ENCODE data around the gene IDNK. TPM values are rescaled to one million over a fixed set of nuclear protein-coding genes. Genes with fewer than 3 reads are reported as not detected.

Gene IDNK
- total and polyA plus RNA-seq, 2 of the 8 experiments (the other 6 are each of a cell fraction or from before 2014, with no cell fraction given): 0.29 to 0.48 TPM

- no peak for TF ChIP-seq CHD7 (IDR thresholded peaks at IDR 0.05; ENCODE audit: insufficient replicate concordance, low read length)
- TF ChIP-seq EZH2 (IDR thresholded peaks at IDR 0.05; ENCODE audit: low read depth, low read length, severe bottlenecking): no peak
- TF ChIP-seq CTCF (IDR thresholded peaks at IDR 0.05; ENCODE audit: control extremely low read depth in 1 of 3, insufficient read depth in 1 of 3, low read depth in 1 of 3, low read length in 3 of 3): no peak
- no peak for TF ChIP-seq TAF7 (optimal IDR thresholded peaks at IDR 0.05; ENCODE audit: borderline replicate concordance, low read depth, low read length)
- no peak for TF ChIP-seq ATF2 (IDR thresholded peaks at IDR 0.05; ENCODE audit: low read length)
- TF ChIP-seq CEBPB (IDR thresholded peaks at IDR 0.05; ENCODE audit: low read depth, low read length): no peak
- TF ChIP-seq BRCA1 (IDR thresholded peaks at IDR 0.05; ENCODE audit: low read depth, low read length): no peak
These were observed 735 bp downstream of the IDNK start (continued) for GRCh38 chr9:83623679-83624076.

Measured in H1 (cell line).